Activated CD4-positive, alpha-beta T cell treated with anti-CD3 and anti-CD28 coated beads for 36 hours (primary cell): ENCODE measurements around the gene FAM136A. TPM values are rescaled to one million over a fixed set of nuclear protein-coding genes. Genes with fewer than 3 reads are reported as not detected.
"Not testable (repeated sequence)": the region's sequence is repeated elsewhere in the genome, so short reads cannot be mapped to it uniquely, and the experiment has no call there.

Experiments
- ATAC-seq: fragments of 200-7000 bp; cut with Tn5 transposase; one replicate; pipeline ENCODE4 v1.10.0; 2021; ENCODE audit warnings: mild to moderate bottlenecking, moderate library complexity
- CTCF ChIA-PET: fragments of 350-600 bp; sonication (Branson Sonifier 250); formaldehyde crosslinking; loops from one replicate; lab custom pipeline; 2021; ENCODE audit warnings: antibody characterized with exemption; lab: Charles Lee
- POLR2A ChIA-PET: fragments of 350-600 bp; sonication (Branson Sonifier 250); formaldehyde crosslinking; loops from one replicate; lab custom pipeline; 2021; ENCODE audit warnings: antibody characterized with exemption, inconsistent platforms; lab: Charles Lee
- DNase-seq: peaks from one replicate; pipeline ENCODE4 v3.0.0-alpha.2; 2020
- H3K27ac Mint-ChIP-seq: one replicate; pipeline ENCODE4 v1.8.0; 2021; ENCODE audit warnings: mixed read lengths
- H3K27me3 Mint-ChIP-seq: one replicate; pipeline ENCODE4 v1.8.0; 2021; ENCODE audit warnings: mixed read lengths
- H3K36me3 Mint-ChIP-seq: one replicate; pipeline ENCODE4 v1.8.0; 2021; ENCODE audit warnings: low read depth, mixed read lengths
- H3K4me1 Mint-ChIP-seq: one replicate; pipeline ENCODE4 v1.8.0; 2021; ENCODE audit warnings: mixed read lengths
- H3K4me3 Mint-ChIP-seq: one replicate; pipeline ENCODE4 v1.8.0; 2021; ENCODE audit warnings: mild to moderate bottlenecking, moderate library complexity, mixed read lengths
- H3K9me3 Mint-ChIP-seq: one replicate; pipeline ENCODE4 v1.8.0; 2021; ENCODE audit warnings: low read depth, mixed read lengths
- intact Hi-C, 2 experiments: fragments of 100-400 bp; cut with DNase I in 1 of 2; cut with micrococcal nuclease in 1 of 2; formaldehyde crosslinking; loops; one replicate each; pipeline versions ENCODE4 v1.14.2 to v1.15.1; 2022 to 2024; cut with DNase I, micrococcal nuclease
- total RNA-seq, 2 experiments: library from RNA; stranded (reverse); gene quantifications; one replicate each; pipeline ENCODE4 v1.2.3, GENCODE V29; 2021

FAM136A gene
- total RNA-seq, 2 experiments from 2014 or later, result 45.0 to 52.8 TPM

DNA sequence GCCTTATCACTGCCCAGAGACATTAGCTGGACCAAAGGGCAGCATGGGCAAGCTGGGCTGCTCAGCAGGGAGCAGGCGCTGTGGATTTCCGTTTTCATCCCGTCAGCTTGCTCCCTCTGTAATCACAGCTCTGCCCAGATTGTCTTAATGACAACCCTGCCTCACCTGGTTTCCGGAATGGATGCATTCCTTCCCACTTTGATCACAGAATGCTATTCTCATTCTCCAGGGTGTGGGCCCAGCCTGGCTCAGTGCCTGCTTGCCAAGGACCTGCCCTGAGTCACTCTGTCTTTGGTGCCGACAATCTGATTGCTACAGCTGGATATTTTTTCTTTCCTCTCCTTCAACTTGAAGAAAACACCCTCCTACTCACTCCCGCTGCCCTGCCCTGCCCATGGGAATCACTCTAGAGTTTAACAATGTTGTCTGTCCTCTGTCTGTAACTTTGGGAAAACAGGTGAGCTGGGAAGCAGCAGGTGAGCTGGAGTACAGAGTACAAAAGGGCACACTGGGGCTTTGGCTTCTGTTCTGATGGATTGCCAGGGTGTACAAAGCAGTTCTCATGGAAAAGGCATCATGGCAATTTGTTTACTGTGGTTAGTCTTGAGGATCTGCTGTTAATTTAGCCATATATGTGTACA is 27.2 kb upstream of the FAM136A start:
- H3K9me3 Mint-ChIP-seq, result no peaks in the 10 kb centered on the region
- CTCF ChIA-PET, result interaction anchor here (0.6 to 2.4 kb wide), 6 partner anchors 9 to 316 kb away, joined by 3 to 16 read pairs (median 3); partner anchors contain the start of gene FAM136A
- POLR2A ChIA-PET, result interaction anchor here (0.6 to 0.7 kb wide), 2 partner anchors 12 to 27 kb away, joined by 3 read pairs; no protein-coding TSS in a partner anchor
- DNase-seq (no peak), ATAC-seq (no peak)
- H3K27ac Mint-ChIP-seq, result no peak overlapping the region
- no peaks in the 10 kb centered on the region for H3K36me3 Mint-ChIP-seq
- H3K27me3 Mint-ChIP-seq, result no peaks in the 10 kb centered on the region
- intact Hi-C loops, result no loop called here
- no peak overlapping the region for H3K4me3 Mint-ChIP-seq
- H3K4me1 Mint-ChIP-seq, result no peaks in the 10 kb centered on the region

DNA sequence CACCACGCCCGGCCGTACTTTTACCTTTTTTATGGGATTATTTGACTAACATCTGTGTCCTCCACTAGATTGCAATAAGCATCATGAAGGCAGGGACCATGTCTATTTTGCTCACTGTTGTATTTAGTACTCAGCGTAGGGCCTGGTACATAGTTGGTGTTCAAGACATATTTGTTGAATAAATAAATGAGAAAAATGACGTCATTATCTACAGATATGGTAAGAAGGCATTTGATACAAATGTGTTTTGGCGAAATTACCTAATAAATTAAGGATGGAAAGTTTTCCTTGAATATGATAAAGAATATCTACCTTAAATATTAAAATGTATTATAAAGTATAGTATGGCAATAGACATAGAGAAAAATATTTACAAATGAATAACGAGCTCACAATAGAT is 24.0 kb upstream of the FAM136A start:
- H3K27ac Mint-ChIP-seq, result no peak overlapping the region
- no peaks in the 10 kb centered on the region for H3K9me3 Mint-ChIP-seq
- intact Hi-C loops, result no loop called here
- POLR2A ChIA-PET, result no interaction called here
- ATAC-seq, result no peak
- H3K4me3 Mint-ChIP-seq, result no peak overlapping the region
- DNase-seq, result no peak
- H3K27me3 Mint-ChIP-seq, result peaks cover 4% of the 10 kb centered on the region
- CTCF ChIA-PET, result no interaction called here
- H3K36me3 Mint-ChIP-seq, result no peaks in the 10 kb centered on the region
- peaks cover 3% of the 10 kb centered on the region for H3K4me1 Mint-ChIP-seq

DNA sequence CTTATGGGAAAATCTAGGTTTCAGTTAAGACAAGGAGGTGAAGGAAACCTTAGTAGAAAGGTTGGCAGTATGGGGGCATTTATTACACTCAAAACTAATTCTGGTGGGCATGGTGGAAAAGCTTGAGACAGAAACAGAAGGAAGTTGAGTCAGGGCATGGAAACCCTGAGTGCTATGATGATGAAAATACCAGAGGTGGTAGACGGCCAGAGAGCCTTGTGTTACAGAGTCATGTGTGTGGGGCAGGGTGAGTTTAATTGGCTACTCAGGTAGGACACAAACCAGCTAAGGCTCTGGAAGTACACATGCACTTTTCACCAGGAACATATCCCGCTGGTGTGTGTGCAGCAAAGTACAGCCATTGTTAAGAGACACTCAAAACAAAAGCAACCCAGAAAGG is 20.7 kb upstream of the FAM136A start:
- CTCF ChIA-PET, result interaction anchor here (1.2 to 1.8 kb wide), 4 partner anchors 18 to 322 kb away, joined by 3 to 5 read pairs (median 4); no protein-coding TSS in a partner anchor
- ATAC-seq, result peak; percentile 44

DNA sequence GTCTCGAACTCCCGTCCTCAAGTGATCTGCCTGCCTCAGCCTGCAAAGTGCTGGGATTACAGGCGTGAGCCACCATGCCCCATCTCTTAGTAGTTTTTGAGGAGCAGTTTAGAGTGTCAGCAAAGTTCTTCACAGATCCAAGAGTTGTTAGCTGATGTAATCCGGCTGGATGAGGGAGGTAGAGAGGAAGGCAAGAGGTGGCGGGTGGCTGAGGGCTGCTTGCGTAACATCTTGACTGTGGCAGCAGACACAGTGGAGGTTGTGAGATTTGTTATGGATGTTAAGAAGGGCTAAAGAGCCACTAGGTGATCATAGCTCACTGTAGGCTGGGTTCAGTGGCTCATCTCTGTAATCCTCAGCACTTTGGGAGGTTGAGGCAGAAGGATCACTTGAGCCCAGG is 19.5 kb upstream of the FAM136A start:
- H3K4me3 Mint-ChIP-seq, result no peak overlapping the region

More for the DNA sequence above, 20.7 kb upstream of the FAM136A start:
- POLR2A ChIA-PET, result no interaction called here
- DNase-seq, result no peak
- Mint-ChIP-seq H3K27ac (no peak overlapping the region), H3K9me3 (no peaks in the 10 kb centered on the region), H3K4me1 (peaks cover 3% of the 10 kb centered on the region), H3K27me3 (peaks cover 4% of the 10 kb centered on the region), H3K4me3 (no peak overlapping the region), H3K36me3 (no peaks in the 10 kb centered on the region)
- intact Hi-C loops, result no loop called here

DNA sequence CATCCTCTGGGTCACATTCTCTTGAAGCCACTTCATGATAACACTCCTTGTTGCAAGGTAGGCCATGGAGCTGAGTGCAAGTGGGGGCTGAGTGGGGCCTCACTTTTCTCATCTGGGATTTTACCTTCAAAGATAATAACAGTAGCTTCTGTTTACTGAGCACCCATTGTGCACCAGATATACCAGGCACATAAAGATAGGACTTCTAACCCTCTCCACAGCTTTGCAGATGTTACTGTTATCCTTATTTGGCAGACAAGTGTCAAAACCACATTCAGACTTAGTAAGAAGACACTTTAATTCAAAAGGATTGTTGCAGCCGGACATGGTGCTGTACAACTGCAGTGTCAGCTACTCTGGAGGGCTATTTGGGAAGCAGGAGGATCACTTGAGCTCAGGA is 12.8 kb upstream of the FAM136A start:
- POLR2A ChIA-PET, result no interaction called here
- Mint-ChIP-seq H3K4me1 (peaks cover 4% of the 10 kb centered on the region), H3K27me3 (peaks cover 3% of the 10 kb centered on the region), H3K36me3 (no peaks in the 10 kb centered on the region), H3K9me3 (no peaks in the 10 kb centered on the region), H3K4me3 (no peak overlapping the region), H3K27ac (no peak overlapping the region)
- ATAC-seq, result no peak
- CTCF ChIA-PET, result interaction anchor here (1.0 to 1.9 kb wide), 2 partner anchors 10 to 26 kb away, joined by 4 to 11 read pairs; no protein-coding TSS in a partner anchor
- no peak for DNase-seq
- intact Hi-C loops, result no loop called here

More for the DNA sequence above, 19.5 kb upstream of the FAM136A start:
- CTCF ChIA-PET, result interaction anchor here (0.6 to 1.3 kb wide), 2 partner anchors 17 to 626 kb away, joined by 3 to 5 read pairs; no protein-coding TSS in a partner anchor
- intact Hi-C loops, result no loop called here
- Mint-ChIP-seq H3K27ac (no peak overlapping the region), H3K36me3 (no peaks in the 10 kb centered on the region), H3K9me3 (no peaks in the 10 kb centered on the region), H3K4me1 (peaks cover 7% of the 10 kb centered on the region), H3K27me3 (peaks cover 4% of the 10 kb centered on the region)
- POLR2A ChIA-PET, result no interaction called here
- ATAC-seq (no peak), DNase-seq (no peak)

DNA sequence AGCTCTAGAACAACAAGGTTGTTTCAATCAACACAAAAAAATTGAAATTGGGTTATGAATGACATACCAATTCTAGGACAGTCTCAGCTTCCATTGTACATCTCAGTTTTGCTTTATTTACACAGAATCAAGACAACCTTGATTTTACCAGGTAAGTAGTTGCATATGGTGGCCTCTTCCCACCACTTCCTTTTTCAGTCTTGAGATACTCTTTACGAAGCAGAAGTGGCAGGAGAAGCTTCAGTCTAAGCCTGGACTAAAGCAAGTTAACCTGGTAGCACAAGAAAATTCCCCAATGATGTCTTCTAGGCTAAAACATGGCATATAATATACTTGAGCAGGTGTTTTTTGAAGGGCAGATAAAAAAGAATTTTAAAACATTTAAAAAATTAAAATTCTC is 10.7 kb upstream of the FAM136A start:
- Mint-ChIP-seq H3K9me3 (no peaks in the 10 kb centered on the region), H3K27me3 (peaks cover 3% of the 10 kb centered on the region), H3K36me3 (no peaks in the 10 kb centered on the region), H3K27ac (no peak overlapping the region), H3K4me3 (no peak overlapping the region), H3K4me1 (peaks cover 4% of the 10 kb centered on the region)
- POLR2A ChIA-PET, result no interaction called here
- CTCF ChIA-PET, result interaction anchor here (0.7 to 1.9 kb wide), 3 partner anchors 8 to 305 kb away, joined by 3 to 10 read pairs (median 4); partner anchors contain the start of gene FAM136A
- DNase-seq (no peak), ATAC-seq (no peak)
- intact Hi-C loops, result no loop called here

DNA sequence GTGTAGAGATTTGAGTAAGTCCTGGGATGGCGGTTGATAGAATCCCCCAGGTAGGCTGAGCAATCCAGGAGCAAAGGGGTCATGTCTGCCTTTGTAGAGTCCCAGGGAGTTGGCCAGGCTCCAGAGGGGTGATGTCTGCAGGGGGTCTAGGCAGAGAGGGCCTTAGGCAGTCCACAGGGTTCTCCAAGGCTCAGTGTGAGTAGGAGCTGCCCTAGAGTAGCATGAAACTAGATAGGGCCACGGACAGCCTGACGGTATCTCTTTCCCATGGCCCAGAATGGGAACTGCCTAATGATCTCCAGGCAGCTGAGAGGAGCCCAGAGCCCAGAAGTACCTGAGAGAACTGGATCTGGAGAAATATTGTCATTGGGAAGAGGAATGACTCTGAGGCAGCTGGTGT is 9.0 kb upstream of the FAM136A start:
- no peak for DNase-seq
- ATAC-seq, result no peak
- Mint-ChIP-seq H3K27me3 (peaks cover 3% of the 10 kb centered on the region), H3K9me3 (no peaks in the 10 kb centered on the region), H3K4me3 (no peak overlapping the region), H3K4me1 (no peaks in the 10 kb centered on the region), H3K36me3 (no peaks in the 10 kb centered on the region), H3K27ac (no peak overlapping the region)
- CTCF ChIA-PET, result interaction anchor here (1.0 to 1.9 kb wide), 2 partner anchors 8 to 345 kb away, joined by 3 to 10 read pairs; partner anchors contain the start of gene FAM136A
- POLR2A ChIA-PET, result no interaction called here
- intact Hi-C loops, result no loop called here

DNA sequence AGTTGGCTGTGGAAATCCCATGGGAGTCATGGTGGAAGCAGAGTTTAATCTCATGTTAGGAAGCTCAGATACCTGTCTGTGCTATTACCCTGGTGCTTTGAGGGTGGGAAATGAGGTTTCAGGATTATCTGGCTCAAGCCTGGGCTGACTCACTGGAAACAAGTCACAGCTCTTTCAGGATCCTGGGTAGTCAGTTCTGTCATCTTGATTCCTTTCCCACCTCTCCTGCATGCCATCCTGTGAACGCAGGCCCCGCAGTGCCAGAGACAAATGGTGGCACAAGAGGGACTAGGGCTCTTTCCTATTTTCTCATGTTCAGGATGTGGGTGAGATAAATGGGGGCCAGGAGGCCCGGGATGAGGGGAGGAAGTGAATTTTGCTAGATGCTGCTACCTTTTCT is 3.7 kb upstream of the FAM136A start:
- ATAC-seq, result no peak
- H3K27ac Mint-ChIP-seq, result no peak overlapping the region
- CTCF ChIA-PET, result interaction anchor here (0.8 to 6.2 kb wide), 9 partner anchors 12 to 342 kb away, joined by 3 to 90 read pairs (median 4); partner anchors contain the start of gene SNRPG
- no peaks in the 10 kb centered on the region for H3K9me3 Mint-ChIP-seq
- no peak overlapping the region for H3K4me3 Mint-ChIP-seq
- H3K27me3 Mint-ChIP-seq, result peaks cover 3% of the 10 kb centered on the region
- intact Hi-C loops, result loop anchor here in 1 of 2 experiments (2.0 kb wide), 2 partner anchors 249 to 643 kb away; no protein-coding TSS in a partner anchor
- peaks cover 16% of the 10 kb centered on the region for H3K4me1 Mint-ChIP-seq
- no peak for DNase-seq
- POLR2A ChIA-PET, result interaction anchor here (1.2 kb wide), 1 partner anchor 48 kb away, joined by 3 read pairs; the partner anchor contains the start of gene PCYOX1
- peaks cover 8% of the 10 kb centered on the region for H3K36me3 Mint-ChIP-seq

DNA sequence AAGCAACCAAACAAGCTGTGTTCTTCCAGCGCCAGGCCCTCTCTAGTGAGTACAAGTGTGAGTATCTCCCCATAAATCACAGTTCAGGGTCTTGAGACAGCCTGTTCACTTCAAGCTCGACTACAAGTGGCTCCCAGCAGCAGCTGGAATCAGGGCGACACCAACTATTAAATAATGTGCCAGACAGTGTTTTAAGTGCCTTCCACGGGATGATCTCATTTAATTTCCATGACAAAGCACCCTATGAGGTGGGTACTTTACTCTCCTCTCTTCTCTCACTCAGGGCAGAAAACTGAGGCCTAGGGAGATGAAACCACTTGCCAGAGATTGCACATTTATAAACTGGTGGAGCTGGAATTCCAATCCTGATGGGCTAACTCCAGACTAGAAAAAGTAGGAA is 2.6 kb upstream of the FAM136A start:
- POLR2A ChIA-PET, result interaction anchor here (1.0 to 1.3 kb wide), 3 partner anchors 11 to 47 kb away, joined by 3 to 10 read pairs (median 8); partner anchors contain the start of genes PCYOX1 and SNRPG
- no peak overlapping the region for H3K27ac Mint-ChIP-seq
- intact Hi-C loops, result loop anchor here (1.0 to 5.0 kb wide), 11 partner anchors 37 to 644 kb away; partner anchors contain the start of gene ADD2 (in 1 of the 2)

DNA sequence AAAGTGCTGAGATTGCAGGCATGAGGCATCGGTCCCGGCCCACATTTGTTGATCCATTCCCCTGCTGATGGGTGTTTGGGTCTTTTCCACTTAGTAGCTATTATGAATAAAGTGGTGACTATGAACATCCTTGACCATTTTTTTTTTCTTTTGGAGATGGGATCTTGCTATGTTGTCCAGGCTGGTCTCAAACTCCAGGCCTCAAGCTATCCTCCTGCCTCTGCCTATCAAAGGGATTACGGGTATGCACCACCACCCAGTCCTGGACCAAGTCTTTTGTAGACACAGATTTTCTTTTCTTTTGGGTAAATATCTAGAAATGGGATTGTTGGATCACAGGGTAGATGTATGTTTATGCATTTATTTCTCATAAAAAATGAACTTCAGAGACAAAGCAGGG is 1.3 kb upstream of the FAM136A start:
- peaks cover 22% of the 10 kb centered on the region for H3K36me3 Mint-ChIP-seq
- H3K27me3 Mint-ChIP-seq, result no peaks in the 10 kb centered on the region
- ATAC-seq (no peak), DNase-seq (no peak)
- intact Hi-C loops, result loop anchor here in 1 of 2 experiments (2.0 to 5.0 kb wide), 4 partner anchors 54 to 559 kb away; partner anchors contain the start of genes ADD2 and TIA1
- H3K4me1 Mint-ChIP-seq, result peaks cover 30% of the 10 kb centered on the region
- H3K27ac Mint-ChIP-seq, result no peak overlapping the region
- ChIA-PET POLR2A (interaction anchor here (0.7 kb wide), 1 partner anchor 602 kb away, joined by 3 read pairs; no protein-coding TSS in a partner anchor), CTCF (interaction anchor here (0.6 to 6.2 kb wide), 20 partner anchors 9 to 1941 kb away, joined by 3 to 90 read pairs (median 4); partner anchors contain the start of genes PCYOX1 and SNRPG)
- H3K9me3 Mint-ChIP-seq, result no peaks in the 10 kb centered on the region
- no peak overlapping the region for H3K4me3 Mint-ChIP-seq

More for the DNA sequence above, 2.6 kb upstream of the FAM136A start:
- Mint-ChIP-seq H3K36me3 (peaks cover 13% of the 10 kb centered on the region), H3K9me3 (no peaks in the 10 kb centered on the region), H3K27me3 (no peaks in the 10 kb centered on the region), H3K4me3 (no peak overlapping the region), H3K4me1 (peaks cover 23% of the 10 kb centered on the region)
- CTCF ChIA-PET, result interaction anchor here (0.5 to 6.2 kb wide), 46 partner anchors 8 to 817 kb away, joined by 3 to 90 read pairs (median 3); partner anchors contain the start of genes ADD2, SNRNP27 and SNRPG
- DNase-seq (no peak), ATAC-seq (no peak)

DNA sequence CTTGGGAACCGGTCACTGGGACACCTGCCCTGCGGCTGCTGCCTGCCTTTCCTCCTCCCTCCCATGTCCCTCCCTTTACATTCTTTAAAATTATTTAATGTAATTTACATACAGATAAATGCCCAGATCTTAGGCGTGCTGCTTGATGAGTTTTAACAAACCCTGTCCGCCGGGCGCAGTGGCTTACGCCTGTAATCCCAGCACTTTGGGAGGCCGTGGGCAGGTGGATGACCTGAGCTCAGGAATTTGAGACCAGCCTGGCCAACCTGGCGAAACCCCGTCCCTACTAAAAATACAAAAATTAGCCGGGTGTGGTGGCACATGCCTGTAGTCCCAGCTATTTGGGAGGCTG is 304 bp upstream of the FAM136A start:
- H3K27me3 Mint-ChIP-seq, H3K27ac Mint-ChIP-seq, H3K9me3 Mint-ChIP-seq, ATAC-seq, DNase-seq: not testable (repeated sequence)
- peaks cover 34% of the 10 kb centered on the region for H3K4me1 Mint-ChIP-seq
- ChIA-PET CTCF (interaction anchor here (0.6 to 6.2 kb wide), 21 partner anchors 9 to 1840 kb away, joined by 3 to 90 read pairs (median 4); partner anchors contain the start of genes MXD1, PCYOX1 and SNRPG), POLR2A (interaction anchor here (1.1 kb wide), 1 partner anchor 9 kb away, joined by 13 read pairs; the partner anchor contains the start of gene SNRPG)
- intact Hi-C loops, result loop anchor here (1.0 to 5.0 kb wide), 9 partner anchors 9 to 578 kb away; partner anchors contain the start of genes ADD2 (in 1 of the 2), C2orf42 (in 1 of the 2), SNRPG (in 1 of the 2) and TIA1 (in 1 of the 2)
- peak overlapping the region; percentile 91 for H3K4me3 Mint-ChIP-seq
- peaks cover 29% of the 10 kb centered on the region for H3K36me3 Mint-ChIP-seq
